Fibroblast of mammary gland (primary cell): ENCODE data around the gene IGSF21.

Source experiments
- DNase-seq: peaks from one replicate; pipeline ENCODE4 v3.0.0-alpha.2; 2010; ENCODE audit warnings: low read depth
- H3K4me3 ChIP-seq: 2 replicates; pipeline ENCODE4 v1.5.1; 2011; ENCODE audit warnings: low read depth, mild to moderate bottlenecking, low read length, moderate library complexity; ENCODE audit not compliant: control insufficient read depth
- CTCF ChIP-seq: conservative IDR thresholded peaks from 2 replicates; pipeline ENCODE4 v1.5.1; 2011; ENCODE audit warnings: low read depth, low read length, inconsistent platforms; ENCODE audit not compliant: control insufficient read depth, insufficient read depth

The IGSF21 gene

GRCh38 chr1:18110598-18110939 is 3.0 kb downstream of the IGSF21 start:
- no peak for DNase-seq
- H3K4me3 ChIP-seq = no peak overlapping the region
- no peak for TF ChIP-seq CTCF

GRCh38 chr1:18110968-18111367 is 3.4 kb downstream of the IGSF21 start:
- no peak for DNase-seq
- H3K4me3 ChIP-seq = no peak overlapping the region
- no peak for TF ChIP-seq CTCF

GRCh38 chr1:18111605-18112297 is 4.2 kb downstream of the IGSF21 start:
- TF ChIP-seq CTCF = no peak
- no peak overlapping the region for H3K4me3 ChIP-seq
- DNase-seq = no peak

GRCh38 chr1:18112611-18113010 is 5.0 kb downstream of the IGSF21 start:
- no peak for DNase-seq

GRCh38 chr1:18114726-18115410 is 7.3 kb downstream of the IGSF21 start:
- no peak overlapping the region for H3K4me3 ChIP-seq
- DNase-seq = no peak
- no peak for TF ChIP-seq CTCF

More at GRCh38 chr1:18112611-18113010, 5.0 kb downstream of the IGSF21 start:
- no peak for TF ChIP-seq CTCF
- no peak overlapping the region for H3K4me3 ChIP-seq

- no peak for TF ChIP-seq CTCF
- no peak overlapping the region for H3K4me3 ChIP-seq
- no peak for DNase-seq
Measured at GRCh38 chr1:18116777-18117176, 9.2 kb downstream of the IGSF21 start.
